HG03196 (cell line): ENCODE results near the gene SMARCAL1.
"Not testable (repeated sequence)": the region's sequence is repeated elsewhere in the genome, so short reads cannot be mapped to it uniquely, and the experiment has no call there.

Experiments used
- ATAC-seq: cut with Tn5 transposase; IDR thresholded peaks from one replicate; pipeline ENCODE4 v1.9.1; 2021; ENCODE audit not compliant: unreplicated experiment

SMARCAL1 gene

GRCh38 chr2:216499641-216500218, 87.4 kb downstream of the SMARCAL1 start:
- ATAC-seq = no peak

DNA sequence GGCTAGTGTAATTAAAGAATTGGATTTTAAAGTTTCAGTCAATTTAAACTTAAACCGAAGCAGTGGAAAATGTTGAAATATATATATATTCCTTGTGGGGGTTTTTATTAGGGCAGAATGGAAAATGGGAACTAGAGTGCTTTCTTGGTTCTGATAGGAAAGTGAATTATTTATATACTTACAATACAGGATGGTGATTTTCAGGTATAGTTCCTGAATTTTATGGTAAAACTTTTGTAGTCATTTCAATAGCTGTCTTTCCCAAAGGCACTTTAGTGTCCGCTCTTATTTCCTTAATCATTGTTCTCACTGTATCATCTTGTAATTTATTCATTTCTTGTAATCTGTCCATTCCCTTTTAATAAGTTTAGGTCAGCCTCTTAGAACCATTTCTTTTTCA, 88.3 kb downstream of the SMARCAL1 start:
- ATAC-seq = no peak

GRCh38 chr2:216501854-216502253, 89.6 kb downstream of the SMARCAL1 start:
- no peak for ATAC-seq

- ATAC-seq = no peak
These were observed 90.3 kb downstream of the SMARCAL1 start for GRCh38 chr2:216502381-216503158.

- no peak for ATAC-seq
These were observed 90.9 kb downstream of the SMARCAL1 start for GRCh38 chr2:216503159-216503629.

- ATAC-seq = no peak
These were observed 91.6 kb downstream of the SMARCAL1 start for GRCh38 chr2:216503697-216504375.

GRCh38 chr2:216504376-216504762, 92.1 kb downstream of the SMARCAL1 start:
- no peak for ATAC-seq

- no peak for ATAC-seq
These were observed 93.1 kb downstream of the SMARCAL1 start for GRCh38 chr2:216505133-216506106.

DNA sequence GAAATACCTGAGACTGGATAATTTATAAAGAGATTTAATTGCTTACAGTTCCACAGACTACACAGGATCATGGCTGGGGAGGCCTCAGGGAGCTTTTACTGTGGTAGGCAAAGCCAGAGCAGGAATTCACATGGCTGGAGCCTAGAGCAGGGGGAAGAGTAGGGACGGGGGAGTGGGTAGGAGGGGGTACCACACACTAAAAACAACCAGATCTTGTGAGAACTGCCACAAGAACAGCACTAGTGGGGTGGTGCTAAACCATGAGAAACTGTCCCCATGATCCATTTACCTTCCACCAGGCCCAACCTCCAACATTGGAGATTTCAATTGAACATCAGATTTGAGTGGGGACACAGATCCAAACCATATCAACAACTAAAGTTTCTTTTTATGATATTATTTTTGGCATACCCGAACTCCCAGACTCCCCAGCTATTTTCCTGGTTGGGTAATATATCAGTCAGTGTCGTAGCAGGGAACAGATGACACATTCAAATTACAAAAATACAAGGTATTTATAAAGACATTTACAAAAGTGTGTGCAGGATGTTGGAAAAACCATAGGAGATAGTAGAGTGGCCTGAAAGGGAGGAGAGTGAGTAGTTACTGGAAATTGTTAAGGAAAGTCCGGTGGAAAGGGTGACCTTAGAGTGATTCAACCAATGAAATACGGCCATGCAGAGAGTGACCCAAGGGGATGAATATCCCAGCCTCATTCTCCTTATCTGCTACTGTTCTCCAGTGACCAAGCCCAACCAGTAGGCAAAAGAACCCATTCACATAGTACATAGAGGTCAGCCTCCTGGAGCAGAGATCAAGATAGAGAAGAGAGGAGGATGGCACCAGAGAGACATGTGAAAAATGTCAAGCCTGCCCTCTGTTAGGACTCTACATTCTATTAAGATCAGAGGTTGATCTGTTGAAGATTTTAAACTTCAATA, 95.2 kb downstream of the SMARCAL1 start:
- no peak for ATAC-seq

- ATAC-seq = no peak
These were observed 95.9 kb downstream of the SMARCAL1 start for GRCh38 chr2:216508229-216508628.

DNA sequence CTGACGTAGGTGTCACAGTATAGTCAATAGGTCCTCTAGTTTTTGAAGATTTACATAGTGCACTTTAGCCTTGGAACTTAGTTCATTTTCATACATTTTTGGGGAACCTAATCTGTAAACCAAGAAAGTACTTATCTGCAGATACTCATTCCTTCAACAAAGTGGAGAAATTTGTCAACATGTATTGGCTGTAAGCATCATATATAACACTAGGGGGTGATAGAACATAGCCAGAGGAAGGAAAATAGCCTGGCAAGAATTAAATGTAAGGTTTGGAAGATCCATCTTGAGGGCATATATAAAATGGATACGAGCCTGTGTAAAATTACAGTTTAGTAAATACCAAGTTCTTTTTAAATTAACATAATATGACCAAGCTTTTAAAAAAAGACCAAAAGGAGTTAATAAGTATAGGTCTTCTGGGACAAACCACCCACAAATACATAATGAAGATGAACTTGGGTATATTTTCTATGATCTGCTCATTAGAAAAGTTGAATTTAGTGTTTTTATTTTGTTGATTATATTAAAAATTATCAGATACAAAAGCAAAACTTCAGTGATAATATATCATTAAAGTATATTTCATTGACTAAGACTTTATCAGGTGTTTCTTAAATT, 104.6 kb downstream of the SMARCAL1 start:
- no peak for ATAC-seq

DNA sequence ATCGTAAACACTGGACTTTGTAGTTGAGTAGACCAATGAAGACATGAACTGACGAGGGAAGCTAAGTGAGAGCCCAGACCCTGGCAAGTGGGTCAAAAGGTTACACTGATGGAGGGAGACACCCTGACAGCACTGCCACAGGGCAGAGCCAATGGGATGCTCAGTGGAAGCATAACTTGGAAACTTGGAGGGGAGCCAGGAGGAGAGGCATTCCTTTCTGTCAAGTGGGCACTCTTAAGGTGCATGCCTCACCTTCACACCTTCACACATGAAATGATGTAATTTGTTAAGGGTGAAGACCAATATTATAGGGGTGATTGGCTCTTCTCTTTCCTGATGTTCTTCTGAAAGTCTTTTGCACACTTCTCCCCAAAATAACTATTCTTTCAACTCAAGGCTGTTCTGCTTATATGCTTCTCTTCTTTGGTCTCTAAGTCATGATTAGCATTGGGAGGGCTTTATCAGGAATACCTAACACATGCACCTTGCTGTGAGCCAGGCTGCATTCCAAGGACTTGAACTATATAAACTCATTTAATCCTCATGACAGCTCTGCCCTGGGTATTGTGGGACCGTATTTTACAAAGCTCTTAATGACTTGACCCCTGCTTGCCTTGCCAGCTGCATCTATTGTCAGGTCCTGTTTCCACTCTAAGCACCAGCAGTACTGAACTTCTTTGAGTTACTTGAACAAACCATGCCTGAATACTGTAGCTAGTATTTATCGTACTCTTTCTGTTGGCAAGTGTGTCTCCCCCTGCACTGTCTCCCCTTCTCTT, 105.4 kb downstream of the SMARCAL1 start:
- no peak for ATAC-seq

DNA sequence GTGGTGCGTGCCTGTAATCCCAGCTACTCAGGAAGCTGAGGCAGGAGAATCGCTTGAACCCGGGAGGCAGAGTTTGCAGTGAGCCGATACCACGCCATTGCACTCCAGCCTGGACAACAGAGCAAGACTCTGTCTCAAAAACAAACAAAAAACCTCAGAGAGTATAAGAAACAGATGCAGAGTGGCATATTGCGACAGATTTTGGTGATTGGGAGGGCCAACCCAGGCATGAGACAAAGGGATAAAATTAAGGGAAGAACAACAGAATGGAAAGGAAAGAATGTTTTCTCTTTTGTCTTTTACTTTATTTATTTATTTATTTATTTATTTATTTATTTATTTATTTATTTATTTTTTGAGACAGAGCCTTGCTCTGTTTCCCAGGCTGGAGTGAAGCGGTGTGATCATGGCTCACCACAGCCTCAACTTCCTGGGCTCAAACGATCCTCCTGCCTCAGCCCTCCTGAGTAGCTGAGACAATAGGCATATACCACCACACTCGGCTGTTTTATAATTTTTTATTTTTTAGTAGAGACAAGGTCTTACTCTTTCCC, 106.4 kb downstream of the SMARCAL1 start:
- not testable (repeated sequence) for ATAC-seq

DNA sequence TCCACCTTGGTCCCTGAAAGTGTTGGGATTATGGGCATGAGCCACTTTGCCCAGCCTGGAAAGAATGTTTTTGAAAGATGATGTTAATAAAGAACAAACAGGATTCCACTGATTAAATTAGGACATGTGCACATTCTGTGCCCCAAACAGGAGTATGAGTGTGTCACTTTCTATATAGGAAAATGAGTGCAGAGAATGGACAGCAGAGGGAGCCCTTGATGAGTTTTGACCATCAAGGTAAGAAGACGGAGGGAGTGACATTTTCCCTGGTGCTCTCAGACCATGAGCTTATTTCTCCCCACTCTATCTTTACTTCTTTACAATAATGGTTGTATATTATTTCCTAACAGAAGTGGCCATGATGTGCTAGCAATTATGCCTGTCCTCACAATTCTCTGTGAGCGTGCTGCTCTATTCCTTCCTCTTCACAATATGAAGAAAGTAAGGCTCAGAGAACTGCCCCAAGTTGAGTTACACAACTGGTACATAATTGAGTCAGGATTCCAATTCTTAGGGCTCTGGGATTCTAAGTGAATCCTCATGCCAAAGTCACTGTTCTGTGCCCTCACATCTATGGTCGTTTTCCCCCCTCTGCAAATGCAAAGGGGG, 107.0 kb downstream of the SMARCAL1 start:
- ATAC-seq = no peak

DNA sequence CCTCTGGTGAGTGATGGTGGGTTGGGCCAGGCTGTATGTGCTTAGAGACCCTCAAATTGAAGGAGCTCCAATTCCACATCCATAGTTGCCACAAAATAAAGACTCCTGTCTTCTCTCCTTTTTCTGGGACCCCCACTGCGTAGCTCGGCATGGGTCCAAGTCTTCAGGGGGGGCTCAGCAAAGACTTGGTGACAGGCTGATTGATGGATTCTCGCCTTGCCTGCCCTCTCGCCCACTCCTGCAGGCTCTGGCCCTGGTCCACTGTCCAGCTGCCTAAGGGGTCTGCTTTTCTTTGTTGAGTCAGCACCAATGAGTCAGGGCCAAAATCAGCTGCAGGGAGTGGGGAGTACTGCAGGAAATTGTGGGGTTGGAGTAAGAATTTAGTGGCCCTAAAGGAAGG, 107.8 kb downstream of the SMARCAL1 start:
- no peak for ATAC-seq

- no peak for ATAC-seq
These were observed 110.7 kb downstream of the SMARCAL1 start for GRCh38 chr2:216522892-216523502.

- no peak for ATAC-seq
These were observed 113.7 kb downstream of the SMARCAL1 start for GRCh38 chr2:216525972-216526371.
